Endothelial cell of umbilical vein (primary cell): ENCODE results near the gene VEGFC. TPM values are rescaled to one million over a fixed set of nuclear protein-coding genes. Genes with fewer than 3 reads are reported as not detected.

Source experiments
- BruUV-seq: library from RNA; stranded (reverse); fragments of 400-500 nt; replicated peaks from 2 replicates; lab custom pipeline; 2021; lab: Mats Ljungman, UMichigan
- CTCF ChIA-PET: fragments of 300-600, 350-600 bp; sonication (Branson Sonifier 250); formaldehyde crosslinking; loops from one replicate; lab custom pipeline; 2021; ENCODE audit warnings: antibody characterized with exemption, inconsistent platforms; lab: Charles Lee
- POLR2A ChIA-PET: fragments of 300-600, 350-600 bp; sonication (Branson Sonifier 250); formaldehyde crosslinking; loops from one replicate; lab custom pipeline; 2021; ENCODE audit warnings: antibody characterized with exemption, inconsistent platforms; lab: Charles Lee
- DNase-seq: peaks from one replicate; pipeline ENCODE4 v3.0.0-alpha.2; 2011; ENCODE audit warnings: low read depth, low spot score
- FAIRE-seq: peaks from 2 replicates; lab custom pipeline; 2011; peaks lifted over from hg19 to GRCh38; lab: Jason Lieb, UNC
- H2AFZ ChIP-seq: 2 replicates; pipeline ENCODE4 v1.6.0; 2012; ENCODE audit warnings: low read depth, low read length, control low read depth, inconsistent platforms
- H3K27ac ChIP-seq: 2 replicates; pipeline ENCODE4 v1.5.1; 2011; ENCODE audit warnings: low read depth, mild to moderate bottlenecking, control low read depth, low read length, moderate library complexity; ENCODE audit not compliant: insufficient read depth
- H3K27me3 ChIP-seq, 2 experiments: 2 replicates each; pipeline versions ENCODE4 v1.6.0 to v1.6.1; 2011; ENCODE audit warnings: low read length in 2 of 2, mixed read lengths in 1 of 2; ENCODE audit not compliant: control insufficient read depth in 2 of 2, insufficient read depth in 2 of 2
- H3K36me3 ChIP-seq, 2 experiments: 2 replicates in 1 of 2; 3 replicates in 1 of 2; pipeline ENCODE4 v1.5.1; 2011; ENCODE audit warnings: low read length in 2 of 2, mild to moderate bottlenecking in 1 of 2, moderate library complexity in 1 of 2; ENCODE audit not compliant: control insufficient read depth in 2 of 2, insufficient read depth in 2 of 2; ENCODE audit errors: extremely low read depth in 1 of 2
- H3K4me1 ChIP-seq: 3 replicates; pipeline ENCODE4 v1.5.1; 2011; ENCODE audit warnings: mild to moderate bottlenecking, low read length; ENCODE audit not compliant: control insufficient read depth, insufficient read depth; ENCODE audit errors: extremely low read depth
- H3K4me2 ChIP-seq: 2 replicates; pipeline ENCODE4 v1.6.1; 2011; ENCODE audit warnings: low read length, control low read depth, mixed read lengths; ENCODE audit not compliant: insufficient read depth
- H3K4me3 ChIP-seq, 3 experiments: fragments of 200-600 bp in 1 of 3; sonication (generic), shearing (Covaris generic) in 1 of 3; replicated peaks in 1 of 3; 2 replicates each; pipeline ENCODE4 v1.5.1; 2011 to 2016; ENCODE audit warnings: control low read depth in 3 of 3, low read length in 3 of 3, mild to moderate bottlenecking in 2 of 3, inconsistent platforms in 1 of 3, low read depth in 1 of 3, moderate library complexity in 1 of 3; ENCODE audit not compliant: insufficient read depth in 1 of 3
- H3K79me2 ChIP-seq: 2 replicates; pipeline ENCODE4 v1.6.0; 2012; ENCODE audit warnings: low read length, inconsistent platforms; ENCODE audit not compliant: control insufficient read depth, insufficient read depth
- H3K9ac ChIP-seq: replicated peaks from 2 replicates; pipeline ENCODE3; 2011; ENCODE audit warnings: low read length, control low read depth; ENCODE audit not compliant: insufficient read depth; ENCODE audit errors: extremely low read depth
- H3K9me1 ChIP-seq: replicated peaks from 3 replicates; pipeline ENCODE4 v1.6.0; 2011; ENCODE audit warnings: mild to moderate bottlenecking, low read length; ENCODE audit not compliant: control insufficient read depth, insufficient read depth; ENCODE audit errors: extremely low read depth
- H3K9me3 ChIP-seq: replicated peaks from 2 replicates; pipeline ENCODE4 v1.5.1; 2012; ENCODE audit warnings: low read length, inconsistent platforms; ENCODE audit not compliant: control insufficient read depth, insufficient read depth
- H4K20me1 ChIP-seq: replicated peaks from 2 replicates; pipeline ENCODE3; 2011; ENCODE audit warnings: mild to moderate bottlenecking, low read length; ENCODE audit not compliant: control insufficient read depth, insufficient read depth; ENCODE audit errors: extremely low read depth
- EZH2 ChIP-seq: IDR thresholded peaks from 2 replicates; pipeline ENCODE4 v1.6.1; 2012; ENCODE audit warnings: borderline replicate concordance, low read depth, mild to moderate bottlenecking, moderate library complexity, low read length, inconsistent platforms; ENCODE audit not compliant: severe bottlenecking
- FOS ChIP-seq: IDR thresholded peaks from 2 replicates; pipeline ENCODE4 v1.6.1; 2011; ENCODE audit warnings: mild to moderate bottlenecking, low read length, moderate library complexity, borderline replicate concordance; ENCODE audit not compliant: insufficient read depth
- GATA2 ChIP-seq: IDR thresholded peaks from 2 replicates; pipeline ENCODE4 v1.7.0; 2011; ENCODE audit warnings: low read depth, mild to moderate bottlenecking, moderate library complexity, mixed read lengths, low read length; ENCODE audit not compliant: insufficient read length, insufficient read depth
- JUN ChIP-seq: IDR thresholded peaks from 2 replicates; pipeline ENCODE4 v1.6.1; 2011; ENCODE audit warnings: borderline replicate concordance, low read depth; ENCODE audit not compliant: insufficient read length, insufficient read depth
- MYC ChIP-seq: IDR thresholded peaks from one replicate; pipeline ENCODE4 v1.6.1; 2011; ENCODE audit warnings: mild to moderate bottlenecking, low read depth, low read length
- POLR2A ChIP-seq: IDR thresholded peaks from 2 replicates; pipeline ENCODE4 v1.6.1; 2012; ENCODE audit warnings: low read depth, mild to moderate bottlenecking, control low read depth, low read length
- POLR2AphosphoS5 ChIP-seq: IDR thresholded peaks from 2 replicates; pipeline ENCODE4 v1.6.1; 2012; ENCODE audit warnings: low read depth, mild to moderate bottlenecking, control low read depth, low read length, moderate library complexity; ENCODE audit not compliant: insufficient read depth
- dilution Hi-C: fragments of 300-500 bp; cut with MboI; formaldehyde crosslinking; loops from one replicate; pipeline ENCODE4 v1.15.0; 2019; ENCODE audit warnings: low sequenced_read_pairs; ENCODE audit not compliant: extremely low pct_ligation_motif_present
- intact Hi-C: fragments of 100-400 bp; cut with micrococcal nuclease; formaldehyde crosslinking; loops from one replicate; pipeline ENCODE4 v1.10.0; 2022
- polyA plus RNA-seq, 4 experiments: library from polyadenylated mRNA; depleted of rRNA in 3 of 4; stranded (reverse) in 3 of 4; unstranded in 1 of 4; fragments of >200 nt; gene quantifications; 2 replicates each; pipeline versions ENCODE4 v1.2.1 to v1.2.3, GENCODE V29; 2011 to 2012; ENCODE audit warnings: missing spikeins in 1 of 4
- total RNA-seq: library from RNA; stranded (reverse); gene quantifications from 2 replicates; pipeline ENCODE4 v1.2.3, GENCODE V29; 2021
- TF ChIP-seq, protein P1 (sequence below): IDR thresholded peaks from 2 replicates; pipeline ENCODE4 v1.6.1; 2011; ENCODE audit not compliant: insufficient read depth, insufficient read length
- TF ChIP-seq, protein P2 (sequence below), 2 donors: IDR thresholded peaks; 1 replicate in 1 of 2; 2 replicates in 1 of 2; pipeline ENCODE4 v1.5.1; 2011; ENCODE audit warnings: low read length in 2 of 2, mild to moderate bottlenecking in 2 of 2, moderate library complexity in 2 of 2, control low read depth in 1 of 2, inconsistent platforms in 1 of 2, low read depth in 1 of 2; ENCODE audit not compliant: insufficient read depth in 1 of 2; ENCODE audit errors: extremely low read depth in 1 of 2

The VEGFC gene
- total and polyA plus RNA-seq, 2 donors (not counting 3 experiments of a cell fraction or from before 2014, with no cell fraction given) = 20.4 to 34.9 TPM

DNA sequence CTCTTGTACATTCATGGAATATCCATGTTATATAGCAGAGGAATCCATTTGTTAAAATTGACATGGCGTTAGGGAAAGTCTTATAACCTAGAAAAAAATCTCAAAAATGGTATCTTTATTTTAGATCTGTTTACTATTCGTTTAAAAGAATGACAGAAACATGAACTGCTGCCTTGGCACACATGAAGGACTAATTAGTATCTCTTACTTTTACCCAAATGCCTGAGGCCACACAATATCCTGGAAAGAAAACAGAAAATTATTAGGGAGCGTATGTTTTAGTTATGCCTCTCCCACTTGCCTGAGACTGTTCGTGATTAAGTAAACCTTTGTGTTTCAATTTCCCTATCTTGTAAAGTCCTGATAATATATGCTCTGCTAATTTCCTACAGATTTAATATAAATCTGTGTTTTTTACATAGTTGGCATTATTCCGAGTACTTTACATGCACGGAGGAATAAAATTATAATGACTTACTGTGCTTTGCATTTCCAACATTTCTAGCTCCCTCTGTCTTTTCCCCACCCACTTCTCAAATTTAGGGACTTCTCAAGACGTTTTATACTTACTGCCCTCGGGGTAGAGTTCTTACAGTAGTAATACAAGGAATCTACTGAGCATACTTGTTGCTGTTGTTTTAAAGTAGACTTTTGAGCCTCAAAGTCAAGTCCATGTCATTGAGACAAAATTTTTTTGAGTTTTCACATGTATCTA lies 147.3 kb downstream of the VEGFC start:
- BruUV-seq = no TSS peak
- FAIRE-seq = no peak
- H3K4me1 ChIP-seq = no peaks in the 10 kb centered on the region
- ChIA-PET POLR2A (no interaction called here), CTCF (no interaction called here)
- no peak overlapping the region for H3K4me2 ChIP-seq
- no peaks in the 10 kb centered on the region for H3K36me3 ChIP-seq
- TF ChIP-seq, protein P1, sequence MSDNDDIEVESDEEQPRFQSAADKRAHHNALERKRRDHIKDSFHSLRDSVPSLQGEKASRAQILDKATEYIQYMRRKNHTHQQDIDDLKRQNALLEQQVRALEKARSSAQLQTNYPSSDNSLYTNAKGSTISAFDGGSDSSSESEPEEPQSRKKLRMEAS = no peak
- TF ChIP-seq POLR2A (no peak), EZH2 (no peak), JUN (no peak), GATA2 (no peak), POLR2AphosphoS5 (no peak), MYC (no peak), FOS (no peak)
- TF ChIP-seq, protein P2, sequence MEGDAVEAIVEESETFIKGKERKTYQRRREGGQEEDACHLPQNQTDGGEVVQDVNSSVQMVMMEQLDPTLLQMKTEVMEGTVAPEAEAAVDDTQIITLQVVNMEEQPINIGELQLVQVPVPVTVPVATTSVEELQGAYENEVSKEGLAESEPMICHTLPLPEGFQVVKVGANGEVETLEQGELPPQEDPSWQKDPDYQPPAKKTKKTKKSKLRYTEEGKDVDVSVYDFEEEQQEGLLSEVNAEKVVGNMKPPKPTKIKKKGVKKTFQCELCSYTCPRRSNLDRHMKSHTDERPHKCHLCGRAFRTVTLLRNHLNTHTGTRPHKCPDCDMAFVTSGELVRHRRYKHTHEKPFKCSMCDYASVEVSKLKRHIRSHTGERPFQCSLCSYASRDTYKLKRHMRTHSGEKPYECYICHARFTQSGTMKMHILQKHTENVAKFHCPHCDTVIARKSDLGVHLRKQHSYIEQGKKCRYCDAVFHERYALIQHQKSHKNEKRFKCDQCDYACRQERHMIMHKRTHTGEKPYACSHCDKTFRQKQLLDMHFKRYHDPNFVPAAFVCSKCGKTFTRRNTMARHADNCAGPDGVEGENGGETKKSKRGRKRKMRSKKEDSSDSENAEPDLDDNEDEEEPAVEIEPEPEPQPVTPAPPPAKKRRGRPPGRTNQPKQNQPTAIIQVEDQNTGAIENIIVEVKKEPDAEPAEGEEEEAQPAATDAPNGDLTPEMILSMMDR (IDR thresholded peaks at IDR 0.05; ENCODE audit: extremely low read depth in 1 of 2, insufficient read depth in 1 of 2, low read depth in 1 of 2, low read length in 2 of 2) = no peak
- no peaks in the 10 kb centered on the region for H3K9me3 ChIP-seq
- H3K79me2 ChIP-seq = no peaks in the 10 kb centered on the region
- H3K9ac ChIP-seq = no peak overlapping the region
- H2AFZ ChIP-seq = no peak overlapping the region
- H3K4me3 ChIP-seq = no peak overlapping the region
- no peak for DNase-seq
- H3K27ac ChIP-seq = no peak overlapping the region
- H3K9me1 ChIP-seq = no peaks in the 10 kb centered on the region
- dilution Hi-C loops (no loop called here), intact Hi-C loops (no loop called here)
- H4K20me1 ChIP-seq = no peaks in the 10 kb centered on the region
- H3K27me3 ChIP-seq = peaks cover 11 to 14% of the 10 kb centered on the region in 2 experiments
